HCT116 (cell line): ENCODE measurements around the gene CBLB. TPM values are rescaled to one million over a fixed set of nuclear protein-coding genes. Genes with fewer than 3 reads are reported as not detected.

Experiments
- ATAC-seq: fragments of 200-7000 bp; cut with Tn5 transposase; 2 replicates; pipeline ENCODE4 v1.9.1; 2020; ENCODE audit warnings: mild to moderate bottlenecking, moderate library complexity
- BruUV-seq: library from RNA; stranded (reverse); fragments of 400-500 nt; replicated peaks from 2 replicates; lab custom pipeline; 2021; lab: Mats Ljungman, UMichigan
- CTCF ChIA-PET: fragments of 300-600 bp; sonication (Branson Sonifier 250); formaldehyde crosslinking; loops from one replicate; lab custom pipeline; 2021; ENCODE audit warnings: antibody characterized with exemption; lab: Charles Lee
- POLR2A ChIA-PET: fragments of 300-600, 350-600 bp; sonication (Branson Sonifier 250); formaldehyde crosslinking; loops from one replicate; lab custom pipeline; 2021; ENCODE audit warnings: antibody characterized with exemption; lab: Charles Lee
- RAD21 ChIA-PET, 2 experiments: fragments of 300-600 bp; sonication (Branson Sonifier 250); formaldehyde crosslinking; loops; one replicate each; lab custom pipeline; 2023; ENCODE audit warnings: low total read pairs in 2 of 2; ENCODE audit not compliant: uncharacterized antibody in 2 of 2, unreplicated experiment in 2 of 2, low non-redundant PET in 1 of 2; lab: Charles Lee
- DNase-seq: peaks from one replicate; pipeline ENCODE4 v3.0.0-alpha.2; 2010; ENCODE audit warnings: low read depth, low spot score
- H2AFZ ChIP-seq: fragments of 200-600 bp; shearing (Covaris generic), sonication (generic); 2 replicates; pipeline ENCODE4 v1.6.1; 2017; ENCODE audit warnings: low read depth, mixed run types, mixed read lengths, antibody characterized with exemption, low read length; ENCODE audit not compliant: poor library complexity, severe bottlenecking
- H3K27ac ChIP-seq: 2 replicates; pipeline ENCODE4 v1.5.1; 2012; ENCODE audit warnings: low read depth, low read length
- H3K27me3 ChIP-seq: fragments of 200-600 bp; sonication (generic); 2 replicates; pipeline ENCODE4 v1.6.1; 2016; ENCODE audit warnings: mixed run types, low read length, mixed read lengths; ENCODE audit not compliant: insufficient read depth
- H3K36me3 ChIP-seq, 2 experiments: fragments of 200-500 bp in 1 of 2; fragments of 200-600 bp in 1 of 2; sonication (Bioruptor generic) in 1 of 2; sonication (generic) in 1 of 2; 2 replicates each; pipeline versions ENCODE4 v1.5.1 to v1.6.1; 2014 to 2016; ENCODE audit warnings: low read length in 2 of 2, inconsistent platforms in 1 of 2, mixed read lengths in 1 of 2, mixed run types in 1 of 2; ENCODE audit not compliant: insufficient read depth in 2 of 2, control insufficient read depth in 1 of 2
- H3K4me1 ChIP-seq, 2 experiments: fragments of 200-600 bp in 1 of 2; sonication (generic) in 1 of 2; 2 replicates each; pipeline versions ENCODE4 v1.5.1 to v1.6.1; 2012 to 2017; ENCODE audit warnings: low read length in 2 of 2, inconsistent platforms in 1 of 2, mild to moderate bottlenecking in 1 of 2, mixed read lengths in 1 of 2, mixed run types in 1 of 2, moderate library complexity in 1 of 2; ENCODE audit not compliant: insufficient read depth in 2 of 2, control insufficient read depth in 1 of 2
- H3K4me2 ChIP-seq: fragments of 200-600 bp; sonication (generic); 2 replicates; pipeline ENCODE4 v1.6.1; 2017; ENCODE audit warnings: mixed run types, low read length, mixed read lengths
- H3K4me3 ChIP-seq, 2 experiments: fragments of 200-600 bp in 1 of 2; sonication (generic) in 1 of 2; replicated peaks in 1 of 2; 2 replicates each; pipeline ENCODE4 v1.5.1; 2011 to 2016; ENCODE audit warnings: low read length in 2 of 2, control low read depth in 1 of 2, low read depth in 1 of 2, mild to moderate bottlenecking in 1 of 2, mixed read lengths in 1 of 2, mixed run types in 1 of 2
- H3K79me2 ChIP-seq: fragments of 200-600 bp; sonication (generic); 2 replicates; pipeline ENCODE4 v1.6.1; 2017; ENCODE audit warnings: mild to moderate bottlenecking, mixed run types, low read length, moderate library complexity, mixed read lengths; ENCODE audit not compliant: insufficient read depth
- H3K9ac ChIP-seq: fragments of 200-600 bp; sonication (generic); 2 replicates; pipeline ENCODE4 v1.6.1; 2016; ENCODE audit warnings: low read length, mixed read lengths
- H3K9me2 ChIP-seq: fragments of 200-600 bp; sonication (generic), shearing (Covaris generic); 2 replicates; pipeline ENCODE4 v1.6.1; 2017; ENCODE audit warnings: mixed run types, mild to moderate bottlenecking, moderate library complexity; ENCODE audit not compliant: insufficient read depth
- H3K9me3 ChIP-seq, 2 experiments: fragments of 200-500 bp in 1 of 2; fragments of 200-600 bp in 1 of 2; sonication (Bioruptor generic) in 1 of 2; sonication (generic) in 1 of 2; 2 replicates each; pipeline ENCODE4 v1.6.1; 2014 to 2017; ENCODE audit warnings: low read length in 2 of 2, mixed read lengths in 2 of 2, inconsistent platforms in 1 of 2, low read depth in 1 of 2, mild to moderate bottlenecking in 1 of 2, mixed run types in 1 of 2, moderate library complexity in 1 of 2; ENCODE audit not compliant: control insufficient read depth in 1 of 2, insufficient read depth in 1 of 2
- H4K20me1 ChIP-seq: fragments of 200-600 bp; sonication (generic), shearing (Covaris generic); 2 replicates; pipeline ENCODE4 v1.6.1; 2017; ENCODE audit warnings: mixed run types, mild to moderate bottlenecking, moderate library complexity; ENCODE audit not compliant: insufficient read depth
- ELF1 ChIP-seq: IDR thresholded peaks from 2 replicates; pipeline ENCODE4 v1.6.1; 2012; ENCODE audit warnings: low read depth, borderline replicate concordance
- EZH2phosphoT487 ChIP-seq: fragments of 200-600 bp; IDR thresholded peaks from 2 replicates; pipeline ENCODE4 v1.6.1; 2018; ENCODE audit warnings: antibody characterized with exemption, borderline replicate concordance
- JUND ChIP-seq: IDR thresholded peaks from 2 replicates; pipeline ENCODE4 v1.6.1; 2012
- POLR2A ChIP-seq: IDR thresholded peaks from 2 replicates; pipeline ENCODE4 v1.7.0; 2011; ENCODE audit warnings: borderline replicate concordance; ENCODE audit not compliant: insufficient read depth, insufficient read length; ENCODE audit errors: extremely low read depth
- POLR2AphosphoS5 ChIP-seq: IDR thresholded peaks from 2 replicates; pipeline ENCODE4 v1.6.1; 2011; ENCODE audit warnings: mild to moderate bottlenecking, low read depth, low read length, moderate library complexity
- intact Hi-C: fragments of 100-400 bp; cut with micrococcal nuclease; formaldehyde crosslinking; loops from 2 replicates; pipeline ENCODE4 v1.10.0; 2022
- total RNA-seq: library from RNA; stranded (reverse); gene quantifications from one replicate; pipeline ENCODE4 v1.2.1, GENCODE V29; 2021; ENCODE audit not compliant: unreplicated experiment
- TF ChIP-seq, protein P1 (sequence below), 3 experiments: fragments of 200-600 bp in 1 of 3; sonication (generic) in 1 of 3; IDR thresholded peaks in 2 of 3; conservative IDR thresholded peaks in 1 of 3; 2 replicates each; pipeline ENCODE4 v1.5.1; 2012 to 2017; ENCODE audit warnings: low read depth in 2 of 3, low read length in 2 of 3, antibody characterized with exemption in 1 of 3, borderline replicate concordance in 1 of 3, control low read depth in 1 of 3, mild to moderate bottlenecking in 1 of 3, mixed read lengths in 1 of 3, mixed run types in 1 of 3, moderate library complexity in 1 of 3; ENCODE audit not compliant: insufficient read depth in 1 of 3
- TF ChIP-seq, protein P2 (sequence below): IDR thresholded peaks from 2 replicates; pipeline ENCODE4 v1.6.1; 2012; ENCODE audit warnings: low read depth

CBLB gene
- total RNA-seq, 1 experiment from 2014 or later, result 10.4 TPM

DNA sequence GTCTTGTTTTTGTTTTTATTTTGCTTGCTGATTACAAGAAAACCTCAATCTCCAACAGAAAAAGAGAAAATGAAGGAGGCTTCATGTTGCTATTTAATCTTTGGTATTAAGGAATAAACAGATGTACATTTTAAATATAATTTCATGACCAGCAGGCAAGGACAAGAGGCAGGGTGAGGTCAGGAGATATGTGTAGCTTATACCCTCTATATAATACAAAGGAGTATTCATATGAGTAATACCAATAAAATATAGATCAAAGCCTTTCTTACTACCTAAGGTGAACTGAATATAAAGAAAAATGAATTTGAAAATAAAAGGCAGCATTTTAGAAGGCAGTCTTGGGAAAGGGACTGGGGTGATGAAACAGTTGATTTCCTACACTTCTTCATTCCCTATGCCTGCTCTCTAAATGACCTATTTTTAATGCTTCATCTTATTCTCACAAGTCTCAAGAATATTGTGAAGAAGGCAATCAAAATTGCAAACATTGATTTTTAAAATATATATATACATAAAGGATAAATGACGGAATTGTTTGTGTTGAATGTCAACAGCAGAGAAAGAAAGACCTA, 8.6 kb upstream of the CBLB start:
- intact Hi-C loops, result no loop called here
- ChIA-PET CTCF (no interaction called here), RAD21 (no interaction called here), POLR2A (no interaction called here)
- Histone ChIP-seq H3K9me2 (no peaks in the 10 kb centered on the region), H3K36me3 (no peaks in the 10 kb centered on the region), H3K9ac (no peak overlapping the region), H3K79me2 (no peaks in the 10 kb centered on the region), H3K4me3 (no peak overlapping the region), H3K27ac (no peak overlapping the region), H4K20me1 (no peaks in the 10 kb centered on the region), H3K9me3 (no peaks in the 10 kb centered on the region), H3K4me2 (no peak overlapping the region), H3K27me3 (no peaks in the 10 kb centered on the region), H3K4me1 (no peaks in the 10 kb centered on the region), H2AFZ (no peak overlapping the region)
- no peak for TF ChIP-seq ELF1
- TF ChIP-seq POLR2A, result no peak
- TF ChIP-seq, protein P1, sequence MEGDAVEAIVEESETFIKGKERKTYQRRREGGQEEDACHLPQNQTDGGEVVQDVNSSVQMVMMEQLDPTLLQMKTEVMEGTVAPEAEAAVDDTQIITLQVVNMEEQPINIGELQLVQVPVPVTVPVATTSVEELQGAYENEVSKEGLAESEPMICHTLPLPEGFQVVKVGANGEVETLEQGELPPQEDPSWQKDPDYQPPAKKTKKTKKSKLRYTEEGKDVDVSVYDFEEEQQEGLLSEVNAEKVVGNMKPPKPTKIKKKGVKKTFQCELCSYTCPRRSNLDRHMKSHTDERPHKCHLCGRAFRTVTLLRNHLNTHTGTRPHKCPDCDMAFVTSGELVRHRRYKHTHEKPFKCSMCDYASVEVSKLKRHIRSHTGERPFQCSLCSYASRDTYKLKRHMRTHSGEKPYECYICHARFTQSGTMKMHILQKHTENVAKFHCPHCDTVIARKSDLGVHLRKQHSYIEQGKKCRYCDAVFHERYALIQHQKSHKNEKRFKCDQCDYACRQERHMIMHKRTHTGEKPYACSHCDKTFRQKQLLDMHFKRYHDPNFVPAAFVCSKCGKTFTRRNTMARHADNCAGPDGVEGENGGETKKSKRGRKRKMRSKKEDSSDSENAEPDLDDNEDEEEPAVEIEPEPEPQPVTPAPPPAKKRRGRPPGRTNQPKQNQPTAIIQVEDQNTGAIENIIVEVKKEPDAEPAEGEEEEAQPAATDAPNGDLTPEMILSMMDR (IDR thresholded peaks at IDR 0.05 in 2 of 3, conservative IDR thresholded peaks at IDR 0.05 in 1 of 3; ENCODE audit: borderline replicate concordance in 1 of 3, insufficient read depth in 1 of 3, low read depth in 2 of 3, low read length in 2 of 3), result no peak
- TF ChIP-seq JUND, result no peak
- TF ChIP-seq, protein P2, sequence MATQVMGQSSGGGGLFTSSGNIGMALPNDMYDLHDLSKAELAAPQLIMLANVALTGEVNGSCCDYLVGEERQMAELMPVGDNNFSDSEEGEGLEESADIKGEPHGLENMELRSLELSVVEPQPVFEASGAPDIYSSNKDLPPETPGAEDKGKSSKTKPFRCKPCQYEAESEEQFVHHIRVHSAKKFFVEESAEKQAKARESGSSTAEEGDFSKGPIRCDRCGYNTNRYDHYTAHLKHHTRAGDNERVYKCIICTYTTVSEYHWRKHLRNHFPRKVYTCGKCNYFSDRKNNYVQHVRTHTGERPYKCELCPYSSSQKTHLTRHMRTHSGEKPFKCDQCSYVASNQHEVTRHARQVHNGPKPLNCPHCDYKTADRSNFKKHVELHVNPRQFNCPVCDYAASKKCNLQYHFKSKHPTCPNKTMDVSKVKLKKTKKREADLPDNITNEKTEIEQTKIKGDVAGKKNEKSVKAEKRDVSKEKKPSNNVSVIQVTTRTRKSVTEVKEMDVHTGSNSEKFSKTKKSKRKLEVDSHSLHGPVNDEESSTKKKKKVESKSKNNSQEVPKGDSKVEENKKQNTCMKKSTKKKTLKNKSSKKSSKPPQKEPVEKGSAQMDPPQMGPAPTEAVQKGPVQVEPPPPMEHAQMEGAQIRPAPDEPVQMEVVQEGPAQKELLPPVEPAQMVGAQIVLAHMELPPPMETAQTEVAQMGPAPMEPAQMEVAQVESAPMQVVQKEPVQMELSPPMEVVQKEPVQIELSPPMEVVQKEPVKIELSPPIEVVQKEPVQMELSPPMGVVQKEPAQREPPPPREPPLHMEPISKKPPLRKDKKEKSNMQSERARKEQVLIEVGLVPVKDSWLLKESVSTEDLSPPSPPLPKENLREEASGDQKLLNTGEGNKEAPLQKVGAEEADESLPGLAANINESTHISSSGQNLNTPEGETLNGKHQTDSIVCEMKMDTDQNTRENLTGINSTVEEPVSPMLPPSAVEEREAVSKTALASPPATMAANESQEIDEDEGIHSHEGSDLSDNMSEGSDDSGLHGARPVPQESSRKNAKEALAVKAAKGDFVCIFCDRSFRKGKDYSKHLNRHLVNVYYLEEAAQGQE, result no peak
- TF ChIP-seq EZH2phosphoT487, result no peak
- no peak for TF ChIP-seq POLR2AphosphoS5
- DNase-seq (no peak), ATAC-seq (no peak)
- BruUV-seq, result no TSS peak
